Measurements from ENCODE around the gene ARPP21.

The ARPP21 gene

DNA sequence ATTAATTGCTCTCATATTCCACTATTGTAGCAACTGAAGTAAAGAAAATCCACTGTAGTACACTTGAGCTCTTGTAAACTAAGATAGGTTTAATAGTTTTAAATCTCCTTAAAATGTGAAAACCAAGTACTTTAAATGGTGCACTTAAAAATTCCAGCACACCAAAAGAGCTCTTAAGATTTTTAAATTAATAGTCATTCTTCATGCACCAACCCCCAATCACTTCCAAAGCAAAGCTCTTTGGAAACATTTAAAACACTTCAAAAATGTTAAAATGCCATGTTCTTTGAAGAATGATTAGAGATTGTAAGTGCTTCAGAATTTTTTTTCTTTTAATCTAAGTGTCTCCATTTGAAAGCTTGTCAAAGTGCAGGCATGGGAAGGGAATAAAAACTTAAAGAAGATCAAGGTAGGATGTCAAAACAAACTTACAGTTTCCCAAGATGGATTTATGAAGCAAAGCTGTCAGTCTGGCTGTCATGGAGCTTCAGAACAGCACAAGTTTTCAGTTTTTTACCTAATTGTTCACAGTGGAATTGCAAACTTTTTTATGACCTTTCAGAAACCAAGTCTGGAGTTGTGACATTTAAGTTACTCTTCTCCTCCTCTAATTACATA, 84.3 kb downstream of the ARPP21 start:
- no peak overlapping the region for H3K4me3 ChIP-seq (ENCODE audit: low read depth, low read length)
- TF ChIP-seq, protein P1, sequence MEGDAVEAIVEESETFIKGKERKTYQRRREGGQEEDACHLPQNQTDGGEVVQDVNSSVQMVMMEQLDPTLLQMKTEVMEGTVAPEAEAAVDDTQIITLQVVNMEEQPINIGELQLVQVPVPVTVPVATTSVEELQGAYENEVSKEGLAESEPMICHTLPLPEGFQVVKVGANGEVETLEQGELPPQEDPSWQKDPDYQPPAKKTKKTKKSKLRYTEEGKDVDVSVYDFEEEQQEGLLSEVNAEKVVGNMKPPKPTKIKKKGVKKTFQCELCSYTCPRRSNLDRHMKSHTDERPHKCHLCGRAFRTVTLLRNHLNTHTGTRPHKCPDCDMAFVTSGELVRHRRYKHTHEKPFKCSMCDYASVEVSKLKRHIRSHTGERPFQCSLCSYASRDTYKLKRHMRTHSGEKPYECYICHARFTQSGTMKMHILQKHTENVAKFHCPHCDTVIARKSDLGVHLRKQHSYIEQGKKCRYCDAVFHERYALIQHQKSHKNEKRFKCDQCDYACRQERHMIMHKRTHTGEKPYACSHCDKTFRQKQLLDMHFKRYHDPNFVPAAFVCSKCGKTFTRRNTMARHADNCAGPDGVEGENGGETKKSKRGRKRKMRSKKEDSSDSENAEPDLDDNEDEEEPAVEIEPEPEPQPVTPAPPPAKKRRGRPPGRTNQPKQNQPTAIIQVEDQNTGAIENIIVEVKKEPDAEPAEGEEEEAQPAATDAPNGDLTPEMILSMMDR (IDR thresholded peaks at IDR 0.05; ENCODE audit: low read depth, low read length, missing control alignments) = no peak
- DNase-seq (ENCODE audit: low read depth) = no peak

DNA sequence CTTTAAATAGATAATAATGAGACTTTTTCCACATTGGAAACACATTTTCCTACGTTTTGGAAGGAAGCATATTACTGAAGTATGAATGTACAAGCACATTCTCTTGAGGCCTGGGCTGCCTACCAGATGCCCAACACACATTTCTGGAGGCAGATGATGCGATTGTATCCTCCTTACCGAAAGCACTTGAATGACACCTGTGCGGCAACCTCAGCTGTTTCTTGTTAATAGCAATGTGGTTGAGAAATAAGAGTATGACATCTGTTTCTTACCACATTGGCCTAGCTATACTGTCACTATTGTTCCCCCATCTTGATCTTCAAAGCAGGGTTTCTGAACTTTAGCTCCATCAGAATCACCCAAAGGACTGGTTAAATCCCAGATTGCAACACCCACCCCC, 84.8 kb downstream of the ARPP21 start:
- TF ChIP-seq, protein P1 (IDR thresholded peaks at IDR 0.05; ENCODE audit: low read depth, low read length, missing control alignments) = no peak
- DNase-seq (ENCODE audit: low read depth) = no peak
- H3K4me3 ChIP-seq (ENCODE audit: low read depth, low read length) = no peak overlapping the region

DNA sequence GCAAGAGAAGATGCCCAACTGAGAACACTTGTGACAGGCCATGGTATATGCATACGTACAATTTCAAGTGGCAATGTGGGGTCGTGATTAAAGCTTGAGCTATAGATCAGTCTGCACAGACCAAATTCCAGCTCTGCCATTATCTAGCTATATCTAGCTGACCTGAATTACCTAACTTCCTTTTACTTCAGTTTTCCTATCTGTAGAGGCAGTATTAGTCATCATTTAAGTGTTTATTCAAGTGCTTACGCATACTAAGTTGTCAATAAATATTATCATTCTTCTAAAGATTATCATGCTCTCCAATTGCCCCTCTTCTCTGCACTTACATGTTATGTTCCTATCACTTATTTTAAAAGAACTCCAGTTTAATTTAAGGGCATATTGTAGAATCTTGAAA, 87.9 kb downstream of the ARPP21 start:
- H3K4me3 ChIP-seq (ENCODE audit: low read depth, low read length) = no peak overlapping the region
- DNase-seq (ENCODE audit: low read depth) = no peak
- TF ChIP-seq, protein P1 (IDR thresholded peaks at IDR 0.05; ENCODE audit: low read depth, low read length, missing control alignments) = no peak

DNA sequence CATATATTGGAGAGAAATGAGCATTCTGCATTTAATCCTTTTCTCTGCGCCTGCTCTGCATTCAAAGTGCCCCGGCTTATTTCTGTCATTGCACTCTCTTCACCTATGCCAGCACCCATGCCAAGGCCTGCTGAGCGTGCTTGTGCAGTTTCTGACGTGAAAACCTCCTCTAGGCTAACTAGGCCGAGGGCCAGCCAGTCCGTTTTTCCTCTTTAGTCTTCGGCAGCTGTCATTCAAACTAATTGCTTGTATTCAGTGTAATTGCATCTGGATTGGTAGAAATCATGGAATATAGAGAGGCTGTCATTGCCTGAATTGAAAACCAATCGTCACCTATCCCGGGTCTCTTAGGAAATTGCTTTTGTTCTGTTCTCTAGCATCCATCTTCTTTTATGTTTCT, 94.0 kb downstream of the ARPP21 start:
- DNase-seq (ENCODE audit: low read depth) = no peak
- TF ChIP-seq, protein P1 (IDR thresholded peaks at IDR 0.05; ENCODE audit: low read depth, low read length, missing control alignments) = no peak
- H3K4me3 ChIP-seq (ENCODE audit: low read depth, low read length) = no peak overlapping the region

DNA sequence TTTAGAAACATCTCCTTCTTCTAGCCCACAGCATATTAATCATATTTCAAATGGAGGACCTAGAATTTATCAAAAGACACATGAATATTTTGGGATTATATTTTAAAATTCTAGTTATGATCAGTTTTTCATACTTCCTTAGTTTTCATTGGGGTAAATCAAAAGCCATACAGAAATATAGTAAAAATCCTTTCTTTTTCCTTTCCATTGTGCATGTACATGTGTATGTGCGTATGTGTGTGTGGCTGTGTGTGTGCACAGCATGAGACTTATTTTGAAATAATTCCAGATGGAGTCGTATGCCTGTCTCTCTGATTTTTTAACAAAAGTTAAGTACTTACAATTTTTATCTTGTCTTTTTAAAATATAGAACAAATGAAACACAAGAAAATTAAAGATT, 94.5 kb downstream of the ARPP21 start:
- no peak for DNase-seq (ENCODE audit: low read depth)
- TF ChIP-seq, protein P1 (IDR thresholded peaks at IDR 0.05; ENCODE audit: low read depth, low read length, missing control alignments) = no peak
- no peak overlapping the region for H3K4me3 ChIP-seq (ENCODE audit: low read depth, low read length)

DNA sequence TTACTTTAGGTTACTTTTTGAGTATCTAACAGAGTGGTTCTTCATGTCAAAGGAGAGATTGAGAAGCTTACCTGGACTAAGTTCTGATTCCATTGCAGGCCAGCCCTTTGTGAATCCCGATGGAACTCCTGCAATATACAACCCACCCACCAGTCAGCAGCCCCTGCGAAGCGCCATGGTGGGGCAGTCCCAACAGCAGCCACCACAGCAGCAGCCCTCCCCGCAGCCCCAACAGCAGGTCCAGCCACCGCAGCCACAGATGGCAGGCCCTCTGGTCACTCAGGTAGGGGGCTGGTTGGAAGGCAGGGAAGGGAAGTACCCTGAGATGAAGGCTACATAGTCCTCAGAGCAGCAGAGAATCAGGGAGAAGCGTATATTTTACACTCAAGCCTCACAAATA, 97.8 kb downstream of the ARPP21 start:
- TF ChIP-seq, protein P1 (IDR thresholded peaks at IDR 0.05; ENCODE audit: low read depth, low read length, missing control alignments) = no peak
- H3K4me3 ChIP-seq (ENCODE audit: low read depth, low read length) = no peak overlapping the region
- no peak for DNase-seq (ENCODE audit: low read depth)

DNA sequence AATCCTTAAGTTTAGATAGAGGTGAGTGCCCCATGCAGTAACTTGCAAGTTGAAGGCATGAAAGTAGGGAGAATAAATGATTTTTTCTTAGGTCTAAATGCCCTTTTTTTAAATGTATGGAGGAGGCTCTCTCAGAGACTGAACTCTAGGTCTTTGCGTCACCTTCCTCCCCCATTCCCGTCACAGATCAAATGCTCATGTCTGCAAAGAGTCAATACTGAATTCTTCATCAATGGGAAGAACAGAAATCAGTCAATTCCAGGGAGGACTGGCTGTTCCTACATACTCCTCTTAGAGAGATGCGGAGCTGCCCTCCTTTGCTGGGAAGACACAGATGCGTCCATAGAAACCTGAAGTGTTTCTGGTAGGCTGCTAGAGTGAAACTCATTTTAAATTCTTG, 98.2 kb downstream of the ARPP21 start:
- TF ChIP-seq, protein P1 (IDR thresholded peaks at IDR 0.05; ENCODE audit: low read depth, low read length, missing control alignments) = no peak
- DNase-seq (ENCODE audit: low read depth) = no peak
- no peak overlapping the region for H3K4me3 ChIP-seq (ENCODE audit: low read depth, low read length)
